ENCODE results near the gene MAPK10.

DNA sequence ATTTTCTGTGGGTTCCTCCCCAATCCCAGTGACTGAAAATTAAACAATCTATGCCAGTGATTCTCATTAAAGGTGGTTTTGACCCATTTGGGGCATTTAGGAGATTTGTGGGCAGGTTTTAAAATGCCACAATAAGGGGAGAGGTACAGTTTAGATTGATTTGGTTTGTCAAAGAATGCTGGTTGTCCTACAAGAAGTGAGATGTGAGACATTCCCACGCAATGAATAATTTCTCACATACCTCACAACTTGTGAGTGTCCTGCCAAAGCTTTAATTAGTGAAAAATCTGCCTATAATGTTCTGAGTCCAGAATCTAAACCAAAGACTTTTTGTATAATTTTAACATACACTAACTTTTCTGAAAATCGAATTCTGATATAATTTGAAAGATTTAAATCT lies 199.4 kb downstream of the MAPK10 start:
- TF ChIP-seq, protein P1, sequence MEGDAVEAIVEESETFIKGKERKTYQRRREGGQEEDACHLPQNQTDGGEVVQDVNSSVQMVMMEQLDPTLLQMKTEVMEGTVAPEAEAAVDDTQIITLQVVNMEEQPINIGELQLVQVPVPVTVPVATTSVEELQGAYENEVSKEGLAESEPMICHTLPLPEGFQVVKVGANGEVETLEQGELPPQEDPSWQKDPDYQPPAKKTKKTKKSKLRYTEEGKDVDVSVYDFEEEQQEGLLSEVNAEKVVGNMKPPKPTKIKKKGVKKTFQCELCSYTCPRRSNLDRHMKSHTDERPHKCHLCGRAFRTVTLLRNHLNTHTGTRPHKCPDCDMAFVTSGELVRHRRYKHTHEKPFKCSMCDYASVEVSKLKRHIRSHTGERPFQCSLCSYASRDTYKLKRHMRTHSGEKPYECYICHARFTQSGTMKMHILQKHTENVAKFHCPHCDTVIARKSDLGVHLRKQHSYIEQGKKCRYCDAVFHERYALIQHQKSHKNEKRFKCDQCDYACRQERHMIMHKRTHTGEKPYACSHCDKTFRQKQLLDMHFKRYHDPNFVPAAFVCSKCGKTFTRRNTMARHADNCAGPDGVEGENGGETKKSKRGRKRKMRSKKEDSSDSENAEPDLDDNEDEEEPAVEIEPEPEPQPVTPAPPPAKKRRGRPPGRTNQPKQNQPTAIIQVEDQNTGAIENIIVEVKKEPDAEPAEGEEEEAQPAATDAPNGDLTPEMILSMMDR (IDR thresholded peaks at IDR 0.05), result no peak
- TF ChIP-seq POLR2A (IDR thresholded peaks at IDR 0.05), result no peak
